HepG2 (cell line): Measurements from ENCODE around the gene SMARCE1. TPM values are rescaled to one million over a fixed set of nuclear protein-coding genes. Genes with fewer than 3 reads are reported as not detected.

Source experiments
- BRF2 ChIP-seq: sonication (generic); formaldehyde crosslinking; IDR thresholded peaks from 2 replicates; pipeline ENCODE4 v1.8.1; 2022; ENCODE audit warnings: mild to moderate bottlenecking, missing genetic modification reagents
- FOXK2 ChIP-seq: fragments of 450-650 bp; IDR thresholded peaks from 2 replicates; pipeline ENCODE4 v1.6.1; 2016
- IKZF4 ChIP-seq: sonication (generic); formaldehyde crosslinking; IDR thresholded peaks from 2 replicates; pipeline ENCODE4 v1.5.1; 2020; ENCODE audit warnings: borderline replicate concordance, mild to moderate bottlenecking, low read depth, missing genetic modification reagents; ENCODE audit errors: not compliant biosample characterization
- KDM5A ChIP-seq: fragments of 200-600 bp; sonication (generic); IDR thresholded peaks from 2 replicates; pipeline ENCODE4 v1.7.0; 2018; ENCODE audit warnings: antibody characterized with exemption, mild to moderate bottlenecking, low read length, borderline replicate concordance
- LCORL ChIP-seq, 2 experiments: fragments of 450-650 bp in 1 of 2; sonication (generic) in 1 of 2; formaldehyde crosslinking in 1 of 2; IDR thresholded peaks; 2 replicates each; pipeline versions ENCODE4 v1.5.0 to v1.6.1; 2017 to 2020; ENCODE audit warnings: antibody characterized with exemption in 1 of 2, missing genetic modification reagents in 1 of 2
- LRRFIP1 ChIP-seq: sonication (generic); formaldehyde crosslinking; conservative IDR thresholded peaks from 2 replicates; pipeline ENCODE4 v1.4.0; 2020; ENCODE audit warnings: missing genetic modification reagents
- NCOA2 ChIP-seq: sonication (generic); formaldehyde crosslinking; IDR thresholded peaks from 2 replicates; pipeline ENCODE4 v1.8.0; 2022; ENCODE audit warnings: inconsistent platforms
- NR1H2 ChIP-seq: sonication (generic); formaldehyde crosslinking; IDR thresholded peaks from 2 replicates; pipeline ENCODE4 v1.8.1; 2022; ENCODE audit warnings: low read depth, missing genetic modification reagents, borderline replicate concordance
- PCBP1 ChIP-seq: fragments of 200-400 bp; formaldehyde crosslinking; IDR thresholded peaks from 2 replicates; pipeline ENCODE4 v1.6.1; 2017; ENCODE audit warnings: mild to moderate bottlenecking, low read depth, low read length, borderline replicate concordance
- REL ChIP-seq: sonication (generic); formaldehyde crosslinking; conservative IDR thresholded peaks from 2 replicates; pipeline ENCODE4 v1.8.0; 2022; ENCODE audit warnings: mild to moderate bottlenecking, missing genetic modification reagents, moderate library complexity
- SIN3B ChIP-seq: fragments of 150-350 bp; IDR thresholded peaks from 2 replicates; pipeline ENCODE4 v1.6.1; 2014; ENCODE audit warnings: low read length
- SMYD3 ChIP-seq: sonication (generic); formaldehyde crosslinking; IDR thresholded peaks from 2 replicates; pipeline ENCODE4 v1.8.1; 2023; ENCODE audit warnings: mild to moderate bottlenecking, missing genetic modification reagents
- SNRNP70 ChIP-seq: fragments of 200-400 bp; formaldehyde crosslinking; IDR thresholded peaks from 2 replicates; pipeline ENCODE4 v1.6.1; 2017; ENCODE audit warnings: mild to moderate bottlenecking, low read depth, low read length, moderate library complexity
- TFDP2 ChIP-seq: sonication (generic); formaldehyde crosslinking; IDR thresholded peaks from 2 replicates; pipeline ENCODE4 v1.4.0; 2020; ENCODE audit warnings: missing genetic modification reagents
- YEATS4 ChIP-seq: sonication (generic); formaldehyde crosslinking; IDR thresholded peaks from 2 replicates; pipeline ENCODE4 v1.4.0; 2020; ENCODE audit warnings: missing genetic modification reagents, borderline replicate concordance
- ZFP91 ChIP-seq: sonication (generic); formaldehyde crosslinking; IDR thresholded peaks from 2 replicates; pipeline ENCODE4 v1.9.0; 2022; ENCODE audit warnings: missing genetic modification reagents, mild to moderate bottlenecking, borderline replicate concordance
- ZMAT5 ChIP-seq: sonication (generic); formaldehyde crosslinking; IDR thresholded peaks from 2 replicates; pipeline ENCODE4 v1.5.0; 2020; ENCODE audit warnings: mild to moderate bottlenecking, low read depth, missing genetic modification reagents, borderline replicate concordance
- ZNF276 ChIP-seq: sonication (generic); formaldehyde crosslinking; IDR thresholded peaks from 2 replicates; pipeline ENCODE4 v1.4.0; 2020; ENCODE audit warnings: mild to moderate bottlenecking, low read depth, missing genetic modification reagents
- ZNF616 ChIP-seq: sonication (generic); formaldehyde crosslinking; IDR thresholded peaks from 2 replicates; pipeline ENCODE4 v1.5.0; 2020; ENCODE audit warnings: low read depth, mild to moderate bottlenecking, missing genetic modification reagents
- polyA plus RNA-seq, 8 experiments: library from polyadenylated mRNA; depleted of rRNA in 3 of 8; stranded (reverse) in 7 of 8; unstranded in 1 of 8; fragments of >200 nt; fragmentation: Illumina TruSeq in 4 of 8; extraction: Trizol in 4 of 8; gene quantifications; 2 replicates each; pipeline versions ENCODE4 v1.2.1 to v1.2.3, GENCODE V29; 2011 to 2016; ENCODE audit warnings: low read depth in 4 of 8, missing spikeins in 1 of 8, mixed read lengths in 1 of 8; ENCODE audit not compliant: insufficient read depth in 1 of 8
- total RNA-seq, 5 experiments: library from RNA; depleted of rRNA; stranded (reverse); fragments of >200 nt; fragmentation: Illumina TruSeq; extraction: Trizol; gene quantifications; 2 replicates each; pipeline ENCODE4 v1.2.3, GENCODE V29; 2016; ENCODE audit warnings: low read depth in 1 of 5

SMARCE1 gene
- total and polyA plus RNA-seq, 2 of the 13 experiments (the other 11 are each of a cell fraction or from before 2014, with no cell fraction given): 43.5 to 127 TPM

GRCh38 chr17:40647624-40648383 is at the start of gene SMARCE1 (continued):
- TF ChIP-seq TFDP2 (CRISPR knock-in tag): peak; percentile 55
- TF ChIP-seq ZFP91 (CRISPR knock-in tag): peak; percentile 71; the same call in 1 of the 2 replicates
- TF ChIP-seq ZMAT5: no peak
- TF ChIP-seq REL (CRISPR knock-in tag): peak; percentile 68; the same call in 1 of the 2 replicates
- peak; percentile 82 for TF ChIP-seq LCORL (IDR thresholded peaks at IDR 0.05)
- no peak; the same call in 1 of the 2 replicates for TF ChIP-seq LCORL (CRISPR knock-in tag; IDR thresholded peaks at IDR 0.05)
- no peak for TF ChIP-seq FOXK2
- TF ChIP-seq NR1H2 (CRISPR knock-in tag): peak; percentile 71; the same call in 1 of the 2 replicates
- TF ChIP-seq KDM5A: peak; percentile 98
- TF ChIP-seq SNRNP70: no peak
- TF ChIP-seq SIN3B: no peak
- TF ChIP-seq IKZF4: peak; percentile 42
- TF ChIP-seq YEATS4 (CRISPR knock-in tag): peak; percentile 74
- peak; percentile 23; the same call in 1 of the 2 replicates for TF ChIP-seq NCOA2 (CRISPR knock-in tag)
- 0 out of 2 replicates have a peak, but pooled peaks have one; percentile 74 for TF ChIP-seq LRRFIP1
- TF ChIP-seq ZNF616 (CRISPR knock-in tag): peak; percentile 53
- TF ChIP-seq ZNF276: peak; percentile 16; the same call in 1 of the 2 replicates
- peak; percentile 73 for TF ChIP-seq SMYD3 (CRISPR knock-in tag)
- no peak for TF ChIP-seq BRF2
- peak; percentile 78; the same call in 1 of the 2 replicates for TF ChIP-seq PCBP1
